Trophoblast cell (in vitro differentiated cells and primary cell): ENCODE results near the gene NLRP10.
A peak's percentile ranks its signal among the peaks of the same experiment; 100 is the strongest.

Experiments
- DNase-seq, 2 donors: peaks; one replicate each; pipeline ENCODE4 v3.0.0-alpha.2; 2016
- H2AFZ ChIP-seq: 2 replicates; pipeline ENCODE4 v1.6.1; 2013; ENCODE audit warnings: low read length, moderate library complexity, mild to moderate bottlenecking; ENCODE audit not compliant: insufficient read depth, poor library complexity
- H2AK5ac ChIP-seq: 2 replicates; pipeline ENCODE4 v1.6.1; 2013; ENCODE audit warnings: mild to moderate bottlenecking, low read length
- H2BK120ac ChIP-seq: 2 replicates; pipeline ENCODE4 v1.6.1; 2013; ENCODE audit warnings: low read length, mild to moderate bottlenecking, moderate library complexity; ENCODE audit not compliant: insufficient read depth, poor library complexity
- H2BK12ac ChIP-seq: 2 replicates; pipeline ENCODE4 v1.6.1; 2013; ENCODE audit warnings: mild to moderate bottlenecking, low read length, moderate library complexity
- H2BK5ac ChIP-seq: 2 replicates; pipeline ENCODE4 v1.6.1; 2013; ENCODE audit warnings: low read length, low read depth, moderate library complexity, mild to moderate bottlenecking; ENCODE audit not compliant: poor library complexity
- H3K14ac ChIP-seq: 2 replicates; pipeline ENCODE4 v1.6.1; 2013; ENCODE audit warnings: mild to moderate bottlenecking, low read length
- H3K18ac ChIP-seq: 2 replicates; pipeline ENCODE4 v1.6.1; 2013; ENCODE audit warnings: mild to moderate bottlenecking, low read length
- H3K23ac ChIP-seq: 2 replicates; pipeline ENCODE4 v1.6.1; 2013; ENCODE audit warnings: low read length
- H3K27ac ChIP-seq: 2 replicates; pipeline ENCODE4 v1.5.1; 2013; ENCODE audit warnings: low read depth, mild to moderate bottlenecking, inconsistent platforms, low read length, moderate library complexity
- H3K27me3 ChIP-seq: 2 replicates; pipeline ENCODE4 v1.6.1; 2013; ENCODE audit warnings: inconsistent platforms, mild to moderate bottlenecking, low read length, moderate library complexity; ENCODE audit not compliant: insufficient read depth
- H3K36me3 ChIP-seq, 2 experiments: 1 replicate in 1 of 2; 2 replicates in 1 of 2; pipeline ENCODE4 v1.6.1; 2013; ENCODE audit warnings: low read length in 2 of 2, mild to moderate bottlenecking in 2 of 2, moderate library complexity in 1 of 2; ENCODE audit not compliant: insufficient read depth in 2 of 2, control insufficient read depth in 1 of 2
- H3K4ac ChIP-seq: 2 replicates; pipeline ENCODE4 v1.6.1; 2013; ENCODE audit warnings: low read depth, mild to moderate bottlenecking, low read length, moderate library complexity
- H3K4me1 ChIP-seq, 2 experiments: 1 replicate in 1 of 2; 2 replicates in 1 of 2; pipeline ENCODE4 v1.6.1; 2013; ENCODE audit warnings: low read length in 2 of 2, mild to moderate bottlenecking in 2 of 2, moderate library complexity in 1 of 2; ENCODE audit not compliant: insufficient read depth in 2 of 2, control insufficient read depth in 1 of 2
- H3K4me2 ChIP-seq: 2 replicates; pipeline ENCODE4 v1.6.1; 2013; ENCODE audit warnings: inconsistent platforms, mild to moderate bottlenecking, low read length, moderate library complexity
- H3K4me3 ChIP-seq: 2 replicates; pipeline ENCODE4 v1.5.1; 2013; ENCODE audit warnings: mild to moderate bottlenecking, low read depth, low read length, inconsistent platforms
- H3K79me1 ChIP-seq: one replicate; pipeline ENCODE4 v1.6.1; 2013; ENCODE audit warnings: low read length
- H3K79me2 ChIP-seq: 2 replicates; pipeline ENCODE4 v1.6.1; 2013; ENCODE audit warnings: low read length, mild to moderate bottlenecking; ENCODE audit not compliant: control insufficient read depth, insufficient read depth, poor library complexity
- H3K9ac ChIP-seq: 2 replicates; pipeline ENCODE4 v1.6.1; 2013; ENCODE audit warnings: mild to moderate bottlenecking, low read length
- H3K9me3 ChIP-seq: 2 replicates; pipeline ENCODE4 v1.6.1; 2013; ENCODE audit warnings: low read depth, mild to moderate bottlenecking, control low read depth, inconsistent platforms, low read length; ENCODE audit not compliant: insufficient read depth
- H4K12ac ChIP-seq: 2 replicates; pipeline ENCODE4 v1.6.1; 2013; ENCODE audit warnings: low read depth, mild to moderate bottlenecking, low read length, moderate library complexity
- H4K8ac ChIP-seq: 2 replicates; pipeline ENCODE4 v1.6.1; 2013; ENCODE audit warnings: low read depth, mild to moderate bottlenecking, low read length, moderate library complexity
- H4K91ac ChIP-seq: one replicate; pipeline ENCODE4 v1.6.1; 2013; ENCODE audit warnings: low read depth, mild to moderate bottlenecking, low read length, moderate library complexity
- WGBS: extraction: QIAGEN DNeasy Blood & Tissue Kit; methylation state at CpG from one replicate; pipeline ENCODE4 v1.1.7; 2013; ENCODE audit warnings: missing lambda C conversion rate; ENCODE audit not compliant: insufficient read length, insufficient coverage; ENCODE audit errors: extremely low coverage; 5-methylcytosine and 5-hydroxymethylcytosine counted together

Gene NLRP10

GRCh38 chr11:7983832-7984590 is 18.8 kb upstream of the NLRP10 start:
- peaks cover 4% of the 10 kb centered on the region for H3K79me1 ChIP-seq
- no peak overlapping the region for H3K4ac ChIP-seq
- H3K27ac ChIP-seq = no peak overlapping the region
- H2BK12ac ChIP-seq = no peak overlapping the region
- H4K12ac ChIP-seq = no peak overlapping the region
- no peak overlapping the region for H2BK120ac ChIP-seq
- no peak overlapping the region for H3K9ac ChIP-seq
- WGBS = no CpG with 5 or more reads among the region's 7 CpGs
- no peak overlapping the region for H2BK5ac ChIP-seq
- no peak overlapping the region for H2AFZ ChIP-seq
- no peak overlapping the region for H2AK5ac ChIP-seq
- no peaks in the 10 kb centered on the region for H3K9me3 ChIP-seq
- H3K27me3 ChIP-seq = no peaks in the 10 kb centered on the region
- H3K4me1 ChIP-seq = peaks cover 2 to 7% of the 10 kb centered on the region in 2 experiments
- H3K36me3 ChIP-seq = peaks cover 0 to 4% of the 10 kb centered on the region in 2 experiments
- no peak overlapping the region for H3K18ac ChIP-seq
- H3K4me3 ChIP-seq = no peak overlapping the region
- peaks cover 6% of the 10 kb centered on the region for H3K79me2 ChIP-seq
- no peak overlapping the region for H3K23ac ChIP-seq
- H3K4me2 ChIP-seq = no peak overlapping the region
- H3K14ac ChIP-seq = no peak overlapping the region
- DNase-seq = no peak
- H4K8ac ChIP-seq = no peak overlapping the region
- no peak overlapping the region for H4K91ac ChIP-seq

GRCh38 chr11:7982582-7983119 is 17.4 kb upstream of the NLRP10 start:
- no peak overlapping the region for H3K4me2 ChIP-seq
- no peak overlapping the region for H2BK12ac ChIP-seq
- no peak overlapping the region for H4K91ac ChIP-seq
- peaks cover 4% of the 10 kb centered on the region for H3K79me1 ChIP-seq
- no peak overlapping the region for H3K27ac ChIP-seq
- no peak overlapping the region for H3K4me3 ChIP-seq
- H3K4me1 ChIP-seq = no peaks in the 10 kb centered on the region
- H3K18ac ChIP-seq = no peak overlapping the region
- no peak overlapping the region for H3K9ac ChIP-seq
- H4K12ac ChIP-seq = no peak overlapping the region
- DNase-seq = no peak
- no peak overlapping the region for H3K23ac ChIP-seq
- no peak overlapping the region for H2BK120ac ChIP-seq
- WGBS = no CpG with 5 or more reads among the region's 1 CpG
- H2AFZ ChIP-seq = no peak overlapping the region
- H3K79me2 ChIP-seq = peaks cover 2% of the 10 kb centered on the region
- H2BK5ac ChIP-seq = no peak overlapping the region
- no peaks in the 10 kb centered on the region for H3K9me3 ChIP-seq
- no peaks in the 10 kb centered on the region for H3K36me3 ChIP-seq
- no peak overlapping the region for H2AK5ac ChIP-seq
- no peak overlapping the region for H4K8ac ChIP-seq
- no peak overlapping the region for H3K4ac ChIP-seq
- H3K14ac ChIP-seq = no peak overlapping the region
- H3K27me3 ChIP-seq = no peaks in the 10 kb centered on the region

GRCh38 chr11:7981619-7982157 is 16.4 kb upstream of the NLRP10 start:
- Histone ChIP-seq H2AFZ (no peak overlapping the region), H3K36me3 (no peaks in the 10 kb centered on the region), H3K14ac (no peak overlapping the region), H3K18ac (no peak overlapping the region), H2AK5ac (no peak overlapping the region), H4K91ac (no peak overlapping the region), H3K79me1 (peaks cover 1% of the 10 kb centered on the region), H3K9ac (no peak overlapping the region), H3K23ac (no peak overlapping the region), H4K8ac (no peak overlapping the region), H2BK120ac (no peak overlapping the region), H2BK12ac (peak overlapping the region; percentile 44), H3K9me3 (no peaks in the 10 kb centered on the region), H3K4me1 (peaks cover 0 to 2% of the 10 kb centered on the region in 2 experiments), H3K4ac (no peak overlapping the region), H3K4me2 (no peak overlapping the region), H4K12ac (no peak overlapping the region), H3K27ac (no peak overlapping the region), H3K27me3 (no peaks in the 10 kb centered on the region), H2BK5ac (no peak overlapping the region), H3K79me2 (no peaks in the 10 kb centered on the region), H3K4me3 (no peak overlapping the region)
- no CpG with 5 or more reads among the region's 1 CpG for WGBS
- DNase-seq = no peak

- no peak overlapping the region for H4K8ac ChIP-seq
- no peak overlapping the region for H3K14ac ChIP-seq
- H3K4me1 ChIP-seq = peaks cover 3 to 5% of the 10 kb centered on the region in 2 experiments
- no peak overlapping the region for H4K91ac ChIP-seq
- WGBS = no CpG with 5 or more reads among the region's 5 CpGs
- H3K36me3 ChIP-seq = no peaks in the 10 kb centered on the region
- H3K4me3 ChIP-seq = no peak overlapping the region
- no peak overlapping the region for H2AK5ac ChIP-seq
- no peak overlapping the region for H3K9ac ChIP-seq
- H3K4me2 ChIP-seq = no peak overlapping the region
- no peaks in the 10 kb centered on the region for H3K9me3 ChIP-seq
- no peak overlapping the region for H3K23ac ChIP-seq
- peak; percentile 59 to 88 for DNase-seq
- no peak overlapping the region for H3K18ac ChIP-seq
- no peak overlapping the region for H4K12ac ChIP-seq
- H3K27ac ChIP-seq = no peak overlapping the region
- H3K4ac ChIP-seq = no peak overlapping the region
- H3K79me2 ChIP-seq = no peaks in the 10 kb centered on the region
- no peaks in the 10 kb centered on the region for H3K27me3 ChIP-seq
- no peak overlapping the region for H2AFZ ChIP-seq
- no peak overlapping the region for H2BK12ac ChIP-seq
- H2BK5ac ChIP-seq = no peak overlapping the region
- H2BK120ac ChIP-seq = no peak overlapping the region
- H3K79me1 ChIP-seq = no peaks in the 10 kb centered on the region
Observed at GRCh38 chr11:7977232-7977917, 12.1 kb upstream of the NLRP10 start.
